SKM-1 (cell line): ENCODE measurements around the gene DOCK4.
A peak's percentile ranks its signal among the peaks of the same experiment; 100 is the strongest.
"Not testable (repeated sequence)": the region's sequence is repeated elsewhere in the genome, so short reads cannot be mapped to it uniquely, and the experiment has no call there.

Source experiments
- DNase-seq: peaks from one replicate; lab custom pipeline; 2025; ENCODE audit not compliant: unreplicated experiment; lab: John Stamatoyannopoulos, UW

The DOCK4 gene, protein sequence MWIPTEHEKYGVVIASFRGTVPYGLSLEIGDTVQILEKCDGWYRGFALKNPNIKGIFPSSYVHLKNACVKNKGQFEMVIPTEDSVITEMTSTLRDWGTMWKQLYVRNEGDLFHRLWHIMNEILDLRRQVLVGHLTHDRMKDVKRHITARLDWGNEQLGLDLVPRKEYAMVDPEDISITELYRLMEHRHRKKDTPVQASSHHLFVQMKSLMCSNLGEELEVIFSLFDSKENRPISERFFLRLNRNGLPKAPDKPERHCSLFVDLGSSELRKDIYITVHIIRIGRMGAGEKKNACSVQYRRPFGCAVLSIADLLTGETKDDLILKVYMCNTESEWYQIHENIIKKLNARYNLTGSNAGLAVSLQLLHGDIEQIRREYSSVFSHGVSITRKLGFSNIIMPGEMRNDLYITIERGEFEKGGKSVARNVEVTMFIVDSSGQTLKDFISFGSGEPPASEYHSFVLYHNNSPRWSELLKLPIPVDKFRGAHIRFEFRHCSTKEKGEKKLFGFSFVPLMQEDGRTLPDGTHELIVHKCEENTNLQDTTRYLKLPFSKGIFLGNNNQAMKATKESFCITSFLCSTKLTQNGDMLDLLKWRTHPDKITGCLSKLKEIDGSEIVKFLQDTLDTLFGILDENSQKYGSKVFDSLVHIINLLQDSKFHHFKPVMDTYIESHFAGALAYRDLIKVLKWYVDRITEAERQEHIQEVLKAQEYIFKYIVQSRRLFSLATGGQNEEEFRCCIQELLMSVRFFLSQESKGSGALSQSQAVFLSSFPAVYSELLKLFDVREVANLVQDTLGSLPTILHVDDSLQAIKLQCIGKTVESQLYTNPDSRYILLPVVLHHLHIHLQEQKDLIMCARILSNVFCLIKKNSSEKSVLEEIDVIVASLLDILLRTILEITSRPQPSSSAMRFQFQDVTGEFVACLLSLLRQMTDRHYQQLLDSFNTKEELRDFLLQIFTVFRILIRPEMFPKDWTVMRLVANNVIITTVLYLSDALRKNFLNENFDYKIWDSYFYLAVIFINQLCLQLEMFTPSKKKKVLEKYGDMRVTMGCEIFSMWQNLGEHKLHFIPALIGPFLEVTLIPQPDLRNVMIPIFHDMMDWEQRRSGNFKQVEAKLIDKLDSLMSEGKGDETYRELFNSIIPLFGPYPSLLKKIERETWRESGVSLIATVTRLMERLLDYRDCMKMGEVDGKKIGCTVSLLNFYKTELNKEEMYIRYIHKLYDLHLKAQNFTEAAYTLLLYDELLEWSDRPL (N-terminal part only)

DNA sequence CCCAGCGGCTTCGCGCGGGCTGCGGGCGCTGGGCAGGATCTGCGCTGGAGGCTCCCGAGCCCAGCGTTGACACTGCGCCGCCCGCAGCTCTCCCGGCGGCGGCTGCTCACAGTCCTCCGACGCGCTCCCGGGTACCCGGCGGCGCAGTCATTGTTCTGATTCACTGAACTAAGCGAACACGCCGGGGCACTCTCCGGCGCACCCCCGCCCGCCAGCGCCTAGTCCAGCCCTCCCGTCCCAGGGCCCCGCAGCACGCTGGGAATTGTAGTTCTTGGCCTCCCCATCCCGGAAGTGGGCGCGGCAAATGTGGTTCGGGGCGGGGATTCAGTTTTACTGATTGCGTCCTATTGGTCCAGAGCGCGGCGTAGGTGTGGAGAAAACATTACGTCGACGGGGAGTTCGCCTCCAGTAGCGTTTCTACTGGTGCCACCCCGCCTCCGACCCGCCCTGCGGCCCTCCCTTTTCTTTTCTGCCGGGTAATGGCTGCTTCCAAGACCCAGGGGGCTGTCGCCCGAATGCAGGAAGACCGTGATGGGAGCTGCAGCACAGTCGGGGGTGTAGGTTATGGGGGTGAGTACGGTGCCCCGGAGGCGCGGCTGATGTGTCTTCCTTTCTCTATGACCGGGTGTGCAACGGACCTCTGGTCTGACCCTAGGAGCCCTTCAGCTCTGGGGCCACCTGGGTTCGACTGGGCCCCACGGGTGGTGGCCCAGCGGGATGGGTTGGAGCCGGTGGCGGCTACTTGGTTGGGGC, at the start of gene DOCK4, which contains the start of gene ZNF277:
Gene DOCK4, minus strand, starts transcription at position 162 of the 753 bp plus-strand sequence. CDS start 261 bp downstream, outside the sequence.
Gene ZNF277, plus strand, starts transcription at position 458 of the 753 bp plus-strand sequence. Its CDS starts 22 bp downstream, at position 480.
- peak; percentile 98 for DNase-seq

DNA sequence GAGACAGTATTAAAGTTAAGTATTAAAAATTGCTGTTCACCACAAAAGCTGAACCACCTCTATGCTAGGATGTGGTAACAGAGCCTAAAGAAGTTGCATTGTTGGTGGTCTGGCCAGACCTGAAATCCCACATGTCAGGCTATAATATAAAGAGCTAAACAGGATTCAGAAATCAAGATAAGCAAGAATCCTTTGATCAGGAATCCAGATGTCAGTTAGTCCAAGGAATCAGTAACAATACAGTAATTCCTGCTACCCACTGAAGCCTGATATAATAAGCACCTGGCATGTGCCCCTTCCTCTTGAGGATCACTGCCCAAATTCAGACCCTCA, 49.2 kb upstream of the DOCK4 start:
- no peak for DNase-seq

DNA sequence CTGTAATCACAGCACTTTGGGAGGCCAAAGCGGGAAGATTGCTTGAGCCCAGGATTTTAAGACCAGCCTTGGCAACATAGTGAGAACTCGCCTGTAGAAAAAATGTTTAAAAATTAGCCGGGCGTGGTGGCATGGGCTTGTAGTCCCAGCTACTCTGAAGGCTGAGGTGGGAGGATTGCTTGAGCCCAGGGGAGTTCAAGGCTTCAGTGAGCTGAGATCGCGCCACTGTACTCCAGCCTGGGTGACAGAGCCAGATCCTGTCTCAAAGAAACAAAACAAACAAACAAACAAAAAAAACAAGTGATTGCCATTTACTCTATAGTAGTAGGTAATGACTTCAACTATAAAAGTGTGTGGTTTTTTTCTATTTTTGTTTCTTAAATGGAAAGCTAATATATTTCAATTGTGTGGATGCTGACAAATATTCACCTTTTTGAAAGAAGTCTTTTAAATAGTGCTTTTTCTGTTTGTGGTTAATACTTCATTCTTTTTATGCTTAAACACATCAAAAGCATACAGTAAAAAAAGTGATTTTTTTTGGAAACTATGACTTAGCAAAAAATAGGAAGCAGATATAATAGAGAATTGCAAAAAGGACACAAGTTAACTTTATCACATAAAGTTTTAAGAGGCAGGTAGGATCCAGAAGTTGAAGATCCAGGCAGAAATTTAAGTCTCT, 48.6 kb upstream of the DOCK4 start:
- no peak for DNase-seq

DNA sequence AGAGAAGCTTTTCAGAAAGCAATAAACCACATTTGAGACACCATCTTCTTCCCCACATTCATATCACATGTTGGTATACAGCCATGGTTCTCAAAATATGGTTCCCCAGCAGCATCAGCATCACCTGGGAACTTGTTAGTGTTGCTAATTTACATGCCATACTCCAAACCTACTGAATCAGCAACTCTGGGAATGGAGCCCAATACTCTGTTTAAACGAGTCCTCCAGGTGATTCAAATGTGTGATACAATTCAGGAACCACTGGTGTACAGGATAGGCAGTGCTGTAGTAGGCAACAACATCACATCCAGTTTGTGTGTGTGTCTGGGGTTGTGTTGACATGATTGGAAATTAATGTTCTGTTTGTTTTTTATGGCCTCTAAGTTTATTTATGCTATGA, 48.0 kb upstream of the DOCK4 start:
- DNase-seq: no peak

DNA sequence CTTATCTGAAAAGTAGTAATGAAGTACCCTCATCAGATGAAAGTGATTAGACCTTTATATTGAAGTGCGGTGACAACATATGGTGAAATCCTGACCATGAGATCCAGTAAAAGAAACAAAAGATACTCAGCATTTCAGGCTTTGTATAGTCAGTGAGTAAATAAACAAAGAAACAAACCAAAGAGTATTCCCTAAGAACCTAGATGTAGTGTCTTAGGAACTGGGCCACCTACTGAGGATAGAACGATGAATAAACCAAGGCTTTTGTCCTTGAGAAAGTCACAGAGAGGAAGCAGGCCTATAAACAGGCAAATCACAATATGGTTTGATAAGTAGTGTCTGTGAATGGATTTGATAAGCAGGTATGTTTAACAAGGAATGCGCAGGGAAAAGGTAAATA, 46.5 kb upstream of the DOCK4 start:
- no peak for DNase-seq

DNA sequence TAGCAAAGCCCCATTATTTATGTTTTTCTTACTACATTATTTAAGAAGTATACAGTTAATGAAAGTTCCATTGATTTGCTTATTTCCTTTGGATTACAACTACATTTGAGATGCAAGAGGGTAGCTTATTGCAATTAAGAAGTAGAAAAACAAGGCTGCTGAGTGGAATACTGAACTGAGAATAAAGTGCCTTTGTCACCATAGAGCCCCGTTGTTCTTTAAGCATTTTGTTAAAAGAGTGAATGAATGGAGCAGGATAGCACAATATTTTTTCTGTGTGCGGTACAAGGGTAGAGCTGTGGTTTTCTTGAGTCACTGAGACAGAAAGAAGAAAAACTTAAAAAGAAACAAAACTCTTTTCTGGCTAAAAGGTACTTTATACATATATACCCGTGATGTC, 45.9 kb upstream of the DOCK4 start:
- DNase-seq: no peak

DNA sequence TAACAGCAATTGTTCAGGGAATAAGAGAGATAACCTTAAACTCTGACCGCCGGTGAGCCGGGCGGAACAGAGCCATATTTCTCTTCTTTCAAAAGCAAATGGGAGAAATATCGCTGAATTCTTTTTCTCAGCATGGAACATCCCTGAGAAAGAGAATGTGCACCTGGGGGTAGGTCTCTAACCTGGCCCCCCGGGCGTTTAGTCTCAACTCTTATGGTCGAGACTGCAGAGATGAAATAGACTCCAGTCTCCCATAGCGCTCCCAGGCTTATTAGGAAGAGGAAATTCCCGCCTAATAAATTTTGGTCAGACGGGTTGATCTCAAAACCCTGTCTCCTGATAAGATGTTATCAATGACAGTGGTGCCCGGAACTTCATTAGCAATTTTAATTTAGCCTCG, 43.8 kb upstream of the DOCK4 start:
- DNase-seq: not testable (repeated sequence)

DNA sequence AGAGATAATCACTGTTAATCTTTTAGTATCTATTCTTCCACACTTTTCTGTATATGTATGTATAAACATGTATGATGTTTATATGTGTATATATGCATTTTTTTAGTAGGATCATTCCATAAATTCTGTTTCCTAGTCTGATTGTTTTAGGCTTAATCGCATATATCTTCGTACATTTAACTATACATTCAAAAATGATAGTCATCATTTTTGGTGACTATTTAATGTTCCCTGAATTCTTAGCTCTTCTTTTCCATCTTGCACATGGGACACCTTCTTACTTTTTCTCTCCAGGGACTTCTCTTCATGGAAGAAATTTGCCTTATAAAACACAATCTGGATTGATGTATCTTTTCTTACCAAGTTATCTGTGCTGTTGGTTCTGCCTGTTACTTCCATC, 42.4 kb upstream of the DOCK4 start:
- no peak for DNase-seq

DNA sequence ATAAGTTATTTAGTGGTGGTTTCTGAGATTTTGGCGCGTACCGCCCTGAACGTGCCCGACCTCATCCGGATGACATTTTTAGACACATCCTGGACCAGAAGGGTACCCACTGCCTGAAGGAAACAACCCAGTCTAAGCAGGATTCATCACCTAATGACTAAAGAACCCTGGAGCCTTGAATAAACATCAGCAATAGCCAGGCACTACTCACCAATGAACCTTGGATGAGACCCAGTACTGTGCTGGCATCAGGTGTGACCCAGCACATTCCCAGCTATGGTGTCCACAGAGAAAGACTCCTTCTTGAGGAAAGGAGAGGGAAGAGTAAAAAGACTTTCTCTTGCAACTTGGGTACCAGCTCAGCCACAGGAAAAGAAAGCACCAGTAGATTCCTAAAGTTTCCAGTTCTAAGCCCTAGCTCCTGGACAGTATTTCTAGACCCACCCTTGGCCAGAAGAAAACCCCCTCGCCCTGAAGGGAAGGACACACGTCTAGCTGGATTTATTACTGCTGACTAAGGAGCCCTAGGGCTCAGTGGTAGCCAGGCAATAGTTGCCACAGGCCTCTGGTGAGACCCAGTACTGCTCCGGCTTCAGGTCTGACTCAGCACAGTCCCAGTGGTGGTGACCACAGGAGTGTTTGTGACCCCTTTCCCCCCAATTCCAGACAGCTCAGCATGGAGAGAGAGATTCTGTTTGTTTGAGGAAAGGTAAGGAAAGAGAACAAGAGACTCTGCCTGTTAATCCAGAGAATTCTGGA, 32.8 kb upstream of the DOCK4 start:
- DNase-seq: no peak

DNA sequence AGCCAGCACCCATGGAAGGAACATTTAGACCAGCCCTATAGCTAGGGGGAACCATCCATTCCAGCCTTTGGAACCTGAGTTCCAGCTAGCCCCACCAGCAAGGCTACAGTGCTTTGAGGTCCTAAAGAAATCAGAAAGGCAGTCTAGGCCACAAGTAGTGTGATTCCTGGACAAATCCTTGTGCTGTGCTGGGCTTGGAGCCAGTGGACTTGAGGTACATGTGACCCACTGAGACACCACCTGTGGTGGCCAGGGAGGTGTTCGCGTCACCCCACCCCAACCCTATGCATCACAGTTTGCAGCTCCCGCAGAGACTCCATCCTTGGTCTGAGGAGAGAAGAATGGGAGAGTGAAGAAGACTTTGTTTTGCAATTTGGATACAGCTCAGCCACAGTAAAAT, 32.1 kb upstream of the DOCK4 start:
- no peak for DNase-seq

DNA sequence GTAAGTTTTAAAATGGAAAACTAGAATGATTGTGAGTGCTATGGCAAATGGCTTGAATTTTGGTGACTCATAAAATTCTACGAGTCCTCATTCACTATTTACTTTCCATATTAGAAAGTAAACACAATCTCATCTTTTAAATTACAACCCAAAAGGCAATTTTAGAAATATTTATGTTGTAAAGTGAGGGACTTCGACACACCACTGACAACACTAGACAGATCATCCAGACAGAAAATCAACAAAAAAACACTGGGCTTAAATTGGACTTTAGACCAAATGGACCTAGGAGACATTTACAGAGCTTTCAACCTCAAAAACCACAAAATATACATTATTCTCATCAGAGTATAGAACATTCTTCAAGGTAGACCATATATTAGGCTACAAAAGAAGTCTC, 30.4 kb upstream of the DOCK4 start:
- DNase-seq: no peak

DNA sequence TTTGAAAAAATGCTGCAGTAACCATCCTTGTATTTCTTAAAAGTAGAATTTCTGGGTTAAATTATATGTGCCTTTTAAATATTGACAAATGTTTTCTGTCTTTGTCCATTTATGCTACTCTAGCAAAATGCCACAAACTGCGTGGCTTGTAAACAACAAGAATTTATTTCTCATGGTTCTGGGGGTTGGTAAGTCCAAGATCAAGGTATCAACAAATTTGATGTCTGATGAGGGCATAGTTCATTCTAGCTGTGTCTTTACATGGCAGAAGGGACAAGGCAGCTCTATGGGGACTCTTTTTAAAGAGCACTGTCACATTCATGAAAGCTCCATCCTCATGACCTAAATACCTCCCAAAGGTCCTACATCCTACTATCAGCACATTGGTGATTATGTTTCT, 27.9 kb upstream of the DOCK4 start:
- DNase-seq: no peak

DNA sequence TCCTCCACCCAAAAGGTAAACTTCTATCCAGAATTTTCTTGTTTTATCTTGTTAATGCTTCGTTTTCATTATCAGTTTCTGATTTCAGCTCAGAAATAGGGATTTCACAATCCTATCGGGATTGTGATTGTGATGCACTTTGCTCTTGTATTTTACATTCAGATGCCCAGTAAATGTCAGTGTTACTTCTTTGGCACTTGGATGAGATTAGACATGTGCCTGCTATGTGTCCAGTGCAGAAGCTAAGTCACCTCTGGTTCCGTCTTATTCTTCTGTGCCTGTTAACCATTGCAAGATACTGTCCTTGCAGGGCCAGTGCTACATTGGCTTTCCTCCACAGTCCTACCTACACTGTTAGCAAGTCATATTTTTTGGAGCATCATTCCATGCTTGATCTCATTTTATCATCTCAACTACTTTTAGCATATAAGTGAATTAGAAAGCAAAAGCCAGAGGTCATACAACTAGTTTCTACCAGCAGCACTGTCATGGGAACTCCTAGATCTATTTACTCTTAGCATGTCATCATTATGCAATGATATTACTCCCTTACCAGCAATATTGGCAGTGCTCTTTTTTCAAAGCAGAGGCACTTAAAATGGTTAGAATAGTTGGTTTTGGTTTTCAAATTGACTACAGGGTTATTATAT, 27.0 kb upstream of the DOCK4 start:
- no peak for DNase-seq

DNA sequence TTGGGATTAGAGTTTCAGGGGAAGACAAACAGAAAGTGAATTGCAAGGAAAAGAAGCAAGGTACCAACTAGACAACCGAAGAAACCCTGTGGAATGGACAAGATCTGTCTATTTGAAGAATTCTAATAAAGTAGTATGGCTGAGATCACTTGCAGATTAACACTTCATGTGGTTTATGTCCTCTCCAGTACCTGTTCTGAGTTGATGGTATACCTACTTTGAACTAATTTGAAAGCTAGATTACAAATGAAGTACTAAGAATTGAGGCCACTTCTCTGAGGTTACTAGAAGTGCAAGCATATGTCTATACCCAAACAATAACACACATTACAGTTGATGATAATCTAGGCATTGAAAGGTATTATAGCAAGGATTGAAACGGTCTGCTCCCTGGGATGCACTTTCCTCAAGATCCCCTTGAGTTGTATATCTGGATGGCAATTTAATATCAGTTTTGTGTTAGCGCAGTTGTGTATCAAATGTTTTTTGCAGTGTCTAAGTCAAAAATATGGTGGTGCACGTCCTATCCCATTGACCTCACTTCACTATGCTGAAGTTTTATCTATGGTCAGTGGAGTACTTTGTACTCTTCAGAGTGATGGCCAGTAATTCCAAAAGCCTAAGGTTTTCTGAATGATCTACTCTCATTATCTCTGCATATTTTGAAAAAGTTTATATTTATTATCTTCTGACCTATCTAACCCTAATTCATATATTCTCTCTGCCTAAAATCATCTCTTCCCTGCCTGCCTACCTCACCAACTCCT, 26.2 kb upstream of the DOCK4 start:
- no peak for DNase-seq

DNA sequence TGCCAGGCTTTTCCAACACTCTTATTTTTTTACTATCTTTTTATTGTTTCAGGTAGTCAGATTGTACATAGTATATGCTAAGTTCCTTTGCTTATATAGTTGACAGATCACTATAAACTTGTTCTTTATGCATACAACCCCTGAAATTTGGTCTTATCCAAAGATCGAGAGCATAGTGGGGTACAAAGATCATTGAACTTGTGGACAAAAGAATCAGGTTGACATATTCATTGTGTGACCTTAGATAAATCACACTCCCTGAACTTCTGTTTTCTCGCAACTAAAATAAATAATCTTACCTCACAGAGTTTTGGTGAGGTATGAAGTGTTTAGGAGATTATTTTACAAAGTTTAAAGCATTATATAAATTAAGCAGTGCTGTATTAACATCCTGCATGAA, 22.4 kb upstream of the DOCK4 start:
- no peak for DNase-seq

DNA sequence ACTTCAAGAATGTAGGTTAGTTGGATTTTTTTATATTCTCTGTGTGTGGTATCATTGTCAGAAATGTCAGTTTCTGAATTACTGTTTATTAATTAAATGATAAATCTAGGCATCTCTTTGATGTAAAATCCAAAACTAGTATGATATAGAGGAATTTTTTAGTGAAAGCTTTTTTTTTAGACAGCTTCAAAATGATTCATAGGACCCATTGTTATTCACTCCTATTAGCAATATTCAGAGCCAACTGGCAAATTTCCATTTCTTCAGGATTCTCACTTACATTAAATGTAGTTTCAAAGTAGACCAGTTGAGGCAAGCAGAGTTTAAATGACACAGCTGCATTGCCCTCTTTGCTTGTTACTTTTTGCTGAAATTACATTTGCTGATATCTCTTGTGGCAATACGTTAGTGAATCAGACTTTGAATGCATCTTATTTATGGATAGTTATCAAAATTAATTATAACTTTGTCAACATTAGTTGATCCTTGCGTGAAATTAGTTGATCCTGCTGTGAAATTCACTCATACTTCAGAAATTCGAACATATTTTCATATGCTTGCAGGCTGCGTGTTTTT, 20.6 kb upstream of the DOCK4 start:
- DNase-seq: no peak

DNA sequence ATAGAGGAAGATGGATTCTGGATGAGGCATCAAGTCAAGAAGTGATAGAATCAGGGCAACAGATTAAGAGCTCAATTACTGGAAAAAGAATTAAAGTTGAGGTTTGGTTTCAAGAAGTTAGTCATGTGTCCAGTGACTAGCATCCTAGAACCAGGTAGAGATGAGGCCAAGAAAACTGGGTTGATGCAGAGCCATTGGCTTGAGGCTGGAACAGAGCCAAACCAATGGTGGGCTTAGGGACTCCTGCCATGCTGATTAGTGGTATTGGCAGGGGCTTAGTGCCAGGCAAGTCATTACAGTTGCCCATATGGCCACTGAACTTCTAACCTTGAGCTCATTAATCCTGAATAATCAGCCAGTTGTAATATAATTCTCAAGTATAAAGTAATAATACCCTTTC, 18.8 kb upstream of the DOCK4 start:
- no peak for DNase-seq

DNA sequence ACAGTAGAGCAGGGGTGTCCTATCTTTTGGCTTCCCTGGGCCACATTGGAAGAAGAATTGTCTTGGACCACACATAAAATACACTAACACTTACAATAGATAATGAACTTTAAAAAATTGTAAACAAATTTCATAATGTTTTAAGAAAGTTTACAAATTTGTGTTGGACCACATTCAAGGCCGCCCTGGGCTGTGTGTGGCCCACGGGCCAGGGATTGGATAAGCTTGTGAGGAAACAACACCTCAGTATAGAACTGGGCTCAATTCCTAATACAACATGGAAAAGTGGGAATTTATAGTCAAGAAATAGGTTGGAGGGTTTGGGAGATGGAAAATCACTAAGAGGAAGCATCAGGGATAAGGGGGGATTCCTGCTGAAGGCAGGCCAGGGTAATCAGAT, 18.0 kb upstream of the DOCK4 start:
- no peak for DNase-seq
